AG10803 (cell line): ENCODE results near the gene KATNA1.

Experiments
- DNase-seq: peaks from one replicate; pipeline ENCODE4 v3.0.0; 2010; ENCODE audit warnings: low read depth
- H3K4me3 ChIP-seq: 2 replicates; pipeline ENCODE4 v1.5.1; 2011; ENCODE audit warnings: mild to moderate bottlenecking, low read length, control low read depth
- CTCF ChIP-seq: conservative IDR thresholded peaks from 2 replicates; pipeline ENCODE4 v1.5.1; 2011; ENCODE audit warnings: mild to moderate bottlenecking, low read length, control low read depth, inconsistent platforms

Gene KATNA1

GRCh38 chr6:149608381-149608982 lies 40.0 kb downstream of the KATNA1 start:
- TF ChIP-seq CTCF = no peak
- no peak for DNase-seq
- H3K4me3 ChIP-seq = no peak overlapping the region

- TF ChIP-seq CTCF = no peak
- DNase-seq = no peak
These were observed 48.0 kb downstream of the KATNA1 start for GRCh38 chr6:149600508-149600907.

GRCh38 chr6:149593408-149593807 lies 55.1 kb downstream of the KATNA1 start:
- TF ChIP-seq CTCF = no peak
- no peak overlapping the region for H3K4me3 ChIP-seq
- DNase-seq = no peak

More at GRCh38 chr6:149600508-149600907, 48.0 kb downstream of the KATNA1 start:
- H3K4me3 ChIP-seq = no peak overlapping the region

GRCh38 chr6:149592983-149593382 lies 55.5 kb downstream of the KATNA1 start:
- no peak for DNase-seq
- TF ChIP-seq CTCF = no peak
- no peak overlapping the region for H3K4me3 ChIP-seq

- H3K4me3 ChIP-seq = no peak overlapping the region
- TF ChIP-seq CTCF = no peak
- DNase-seq = no peak
These were observed 62.4 kb downstream of the KATNA1 start for GRCh38 chr6:149586149-149586548.

- DNase-seq = no peak
- no peak overlapping the region for H3K4me3 ChIP-seq
- no peak for TF ChIP-seq CTCF
These were observed 67.2 kb downstream of the KATNA1 start for GRCh38 chr6:149581349-149581748.

- TF ChIP-seq CTCF = no peak
- DNase-seq = no peak
These were observed 67.6 kb downstream of the KATNA1 start for GRCh38 chr6:149580880-149581279.

More at GRCh38 chr6:149580880-149581279, 67.6 kb downstream of the KATNA1 start:
- no peak overlapping the region for H3K4me3 ChIP-seq
